ENCODE data around the gene G2E3.
"Not testable (repeated sequence)": the region's sequence is repeated elsewhere in the genome, so short reads cannot be mapped to it uniquely, and the experiment has no call there.

Gene G2E3

GRCh38 chr14:30623412-30624131, 64.6 kb downstream of the G2E3 start:
- peak overlapping the region; percentile 96 for H3K4me3 ChIP-seq (ENCODE audit: low read depth, low read length)
- H3K27me3 ChIP-seq (ENCODE audit: control insufficient read depth, insufficient read depth, low read length), result no peaks in the 10 kb centered on the region
- no peak overlapping the region for H3K27ac ChIP-seq (ENCODE audit: low read depth, low read length)
- H3K36me3 ChIP-seq (ENCODE audit: control insufficient read depth, insufficient read depth, low read length), result peaks cover 9% of the 10 kb centered on the region
- H3K9ac ChIP-seq (ENCODE audit: low read depth, low read length), result no peak overlapping the region; the same call in 1 of the 2 replicates
- peaks cover 13% of the 10 kb centered on the region for H3K4me1 ChIP-seq (ENCODE audit: control insufficient read depth, insufficient read depth, low read length)
- H3K9me3 ChIP-seq (ENCODE audit: control insufficient read depth, insufficient read depth, low read length), result no peaks in the 10 kb centered on the region

GRCh38 chr14:30624132-30624423, 65.1 kb downstream of the G2E3 start:
- H3K27ac ChIP-seq (ENCODE audit: low read depth, low read length), result no peak overlapping the region

GRCh38 chr14:30625533-30625932, 66.6 kb downstream of the G2E3 start:
- Histone ChIP-seq H3K9me3 (ENCODE audit: control insufficient read depth, insufficient read depth, low read length) (no peaks in the 10 kb centered on the region), H3K27ac (ENCODE audit: low read depth, low read length) (no peak overlapping the region), H3K4me3 (ENCODE audit: low read depth, low read length) (no peak overlapping the region), H3K9ac (ENCODE audit: low read depth, low read length) (no peak overlapping the region), H3K4me1 (ENCODE audit: control insufficient read depth, insufficient read depth, low read length) (peaks cover 13% of the 10 kb centered on the region), H3K36me3 (ENCODE audit: control insufficient read depth, insufficient read depth, low read length) (peaks cover 15% of the 10 kb centered on the region), H3K27me3 (ENCODE audit: control insufficient read depth, insufficient read depth, low read length) (no peaks in the 10 kb centered on the region)

More at GRCh38 chr14:30624132-30624423, 65.1 kb downstream of the G2E3 start:
- H3K4me1 ChIP-seq (ENCODE audit: control insufficient read depth, insufficient read depth, low read length), result peaks cover 13% of the 10 kb centered on the region
- H3K4me3 ChIP-seq (ENCODE audit: low read depth, low read length), result peak overlapping the region; percentile 96
- H3K9ac ChIP-seq (ENCODE audit: low read depth, low read length), result no peak overlapping the region
- peaks cover 10% of the 10 kb centered on the region for H3K36me3 ChIP-seq (ENCODE audit: control insufficient read depth, insufficient read depth, low read length)
- H3K27me3 ChIP-seq (ENCODE audit: control insufficient read depth, insufficient read depth, low read length), result no peaks in the 10 kb centered on the region
- H3K9me3 ChIP-seq (ENCODE audit: control insufficient read depth, insufficient read depth, low read length), result no peaks in the 10 kb centered on the region

- H3K36me3 ChIP-seq (ENCODE audit: control insufficient read depth, insufficient read depth, low read length), result peaks cover 51% of the 10 kb centered on the region
- not testable (repeated sequence) for H3K9me3 ChIP-seq (ENCODE audit: control insufficient read depth, insufficient read depth, low read length); H3K4me3 ChIP-seq (ENCODE audit: low read depth, low read length); H3K27me3 ChIP-seq (ENCODE audit: control insufficient read depth, insufficient read depth, low read length); H3K4me1 ChIP-seq (ENCODE audit: control insufficient read depth, insufficient read depth, low read length); H3K27ac ChIP-seq (ENCODE audit: low read depth, low read length); H3K9ac ChIP-seq (ENCODE audit: low read depth, low read length)
Measured at GRCh38 chr14:30629432-30629831, 70.5 kb downstream of the G2E3 start.

- Histone ChIP-seq H3K9ac (ENCODE audit: low read depth, low read length) (no peak overlapping the region), H3K27me3 (ENCODE audit: control insufficient read depth, insufficient read depth, low read length) (no peaks in the 10 kb centered on the region), H3K27ac (ENCODE audit: low read depth, low read length) (no peak overlapping the region), H3K4me3 (ENCODE audit: low read depth, low read length) (no peak overlapping the region), H3K36me3 (ENCODE audit: control insufficient read depth, insufficient read depth, low read length) (peaks cover 59% of the 10 kb centered on the region), H3K9me3 (ENCODE audit: control insufficient read depth, insufficient read depth, low read length) (no peaks in the 10 kb centered on the region), H3K4me1 (ENCODE audit: control insufficient read depth, insufficient read depth, low read length) (no peaks in the 10 kb centered on the region)
Measured at GRCh38 chr14:30630248-30630647, 71.3 kb downstream of the G2E3 start.

- H3K27me3 ChIP-seq (ENCODE audit: control insufficient read depth, insufficient read depth, low read length), result no peaks in the 10 kb centered on the region
- no peaks in the 10 kb centered on the region for H3K4me1 ChIP-seq (ENCODE audit: control insufficient read depth, insufficient read depth, low read length)
- H3K36me3 ChIP-seq (ENCODE audit: control insufficient read depth, insufficient read depth, low read length), result peaks cover 70% of the 10 kb centered on the region
- H3K4me3 ChIP-seq (ENCODE audit: low read depth, low read length), result no peak overlapping the region
- H3K27ac ChIP-seq (ENCODE audit: low read depth, low read length), result no peak overlapping the region
- H3K9ac ChIP-seq (ENCODE audit: low read depth, low read length), result no peak overlapping the region
- H3K9me3 ChIP-seq (ENCODE audit: control insufficient read depth, insufficient read depth, low read length), result no peaks in the 10 kb centered on the region
Measured at GRCh38 chr14:30632730-30633129, 73.8 kb downstream of the G2E3 start.

- H3K27me3 ChIP-seq (ENCODE audit: control insufficient read depth, insufficient read depth, low read length), result no peaks in the 10 kb centered on the region
- no peak overlapping the region for H3K4me3 ChIP-seq (ENCODE audit: low read depth, low read length)
- peaks cover 5% of the 10 kb centered on the region for H3K9me3 ChIP-seq (ENCODE audit: control insufficient read depth, insufficient read depth, low read length)
- H3K27ac ChIP-seq (ENCODE audit: low read depth, low read length), result no peak overlapping the region
- no peak overlapping the region for H3K9ac ChIP-seq (ENCODE audit: low read depth, low read length)
- H3K4me1 ChIP-seq (ENCODE audit: control insufficient read depth, insufficient read depth, low read length), result no peaks in the 10 kb centered on the region
- H3K36me3 ChIP-seq (ENCODE audit: control insufficient read depth, insufficient read depth, low read length), result peaks cover 81% of the 10 kb centered on the region
Measured at GRCh38 chr14:30638926-30639325, 80.0 kb downstream of the G2E3 start.

GRCh38 chr14:30641207-30641606, 82.2 kb downstream of the G2E3 start:
- Histone ChIP-seq H3K4me1 (ENCODE audit: control insufficient read depth, insufficient read depth, low read length) (no peaks in the 10 kb centered on the region), H3K9me3 (ENCODE audit: control insufficient read depth, insufficient read depth, low read length) (peaks cover 16% of the 10 kb centered on the region), H3K36me3 (ENCODE audit: control insufficient read depth, insufficient read depth, low read length) (peaks cover 80% of the 10 kb centered on the region), H3K9ac (ENCODE audit: low read depth, low read length) (no peak overlapping the region), H3K27ac (ENCODE audit: low read depth, low read length) (no peak overlapping the region), H3K4me3 (ENCODE audit: low read depth, low read length) (no peak overlapping the region), H3K27me3 (ENCODE audit: control insufficient read depth, insufficient read depth, low read length) (no peaks in the 10 kb centered on the region)

GRCh38 chr14:30644462-30644861, 85.5 kb downstream of the G2E3 start:
- H3K9ac ChIP-seq (ENCODE audit: low read depth, low read length); H3K27me3 ChIP-seq (ENCODE audit: control insufficient read depth, insufficient read depth, low read length); H3K4me3 ChIP-seq (ENCODE audit: low read depth, low read length); H3K27ac ChIP-seq (ENCODE audit: low read depth, low read length); H3K4me1 ChIP-seq (ENCODE audit: control insufficient read depth, insufficient read depth, low read length): not testable (repeated sequence)
- Histone ChIP-seq H3K9me3 (ENCODE audit: control insufficient read depth, insufficient read depth, low read length) (peaks cover 16% of the 10 kb centered on the region), H3K36me3 (ENCODE audit: control insufficient read depth, insufficient read depth, low read length) (peaks cover 70% of the 10 kb centered on the region)

- Histone ChIP-seq H3K36me3 (ENCODE audit: control insufficient read depth, insufficient read depth, low read length) (peaks cover 72% of the 10 kb centered on the region), H3K4me1 (ENCODE audit: control insufficient read depth, insufficient read depth, low read length) (no peaks in the 10 kb centered on the region), H3K27me3 (ENCODE audit: control insufficient read depth, insufficient read depth, low read length) (no peaks in the 10 kb centered on the region), H3K27ac (ENCODE audit: low read depth, low read length) (no peak overlapping the region), H3K9ac (ENCODE audit: low read depth, low read length) (no peak overlapping the region), H3K9me3 (ENCODE audit: control insufficient read depth, insufficient read depth, low read length) (peaks cover 16% of the 10 kb centered on the region), H3K4me3 (ENCODE audit: low read depth, low read length) (no peak overlapping the region)
Measured at GRCh38 chr14:30645600-30645999, 86.6 kb downstream of the G2E3 start.

GRCh38 chr14:30648471-30648870, 89.5 kb downstream of the G2E3 start:
- peaks cover 13% of the 10 kb centered on the region for H3K9me3 ChIP-seq (ENCODE audit: control insufficient read depth, insufficient read depth, low read length)
- no peak overlapping the region for H3K27ac ChIP-seq (ENCODE audit: low read depth, low read length)
- H3K4me3 ChIP-seq (ENCODE audit: low read depth, low read length), result no peak overlapping the region
- no peaks in the 10 kb centered on the region for H3K4me1 ChIP-seq (ENCODE audit: control insufficient read depth, insufficient read depth, low read length)
- no peaks in the 10 kb centered on the region for H3K27me3 ChIP-seq (ENCODE audit: control insufficient read depth, insufficient read depth, low read length)
- peaks cover 74% of the 10 kb centered on the region for H3K36me3 ChIP-seq (ENCODE audit: control insufficient read depth, insufficient read depth, low read length)
- no peak overlapping the region for H3K9ac ChIP-seq (ENCODE audit: low read depth, low read length)

Data from HUES48 (cell line).